KOPT-K1 (cell line): ENCODE data around the gene JAK1.

Experiments
- H3K27ac ChIP-seq: fragments of 200-600 bp; sonication (generic); 2 replicates; pipeline ENCODE4 v1.5.1; 2016; ENCODE audit warnings: antibody characterized with exemption, mild to moderate bottlenecking, low read depth, low read length; ENCODE audit not compliant: poor library complexity, severe bottlenecking
- H3K36me3 ChIP-seq: fragments of 200-600 bp; sonication (generic); 2 replicates; pipeline ENCODE4 v1.5.1; 2017; ENCODE audit warnings: antibody characterized with exemption, mild to moderate bottlenecking, low read length, moderate library complexity; ENCODE audit not compliant: insufficient read depth
- H3K9me3 ChIP-seq: fragments of 200-600 bp; sonication (generic); 2 replicates; pipeline ENCODE4 v1.5.1; 2017; ENCODE audit warnings: antibody characterized with exemption, low read length, mild to moderate bottlenecking; ENCODE audit not compliant: insufficient read depth, poor library complexity, severe bottlenecking

The JAK1 gene

GRCh38 chr1:64866689-64867088, 99.7 kb downstream of the JAK1 start:
- Histone ChIP-seq H3K36me3 (peaks cover 86% of the 10 kb centered on the region), H3K27ac (no peak overlapping the region)

GRCh38 chr1:64865105-64865757, 101.1 kb downstream of the JAK1 start:
- Histone ChIP-seq H3K36me3 (peaks cover 86% of the 10 kb centered on the region), H3K9me3 (no peaks in the 10 kb centered on the region), H3K27ac (no peak overlapping the region)

More at GRCh38 chr1:64866689-64867088, 99.7 kb downstream of the JAK1 start:
- H3K9me3 ChIP-seq = no peaks in the 10 kb centered on the region

GRCh38 chr1:64864018-64864940, 102.1 kb downstream of the JAK1 start:
- H3K9me3 ChIP-seq = no peaks in the 10 kb centered on the region
- H3K36me3 ChIP-seq = peaks cover 86% of the 10 kb centered on the region
- no peak overlapping the region for H3K27ac ChIP-seq

- H3K36me3 ChIP-seq = peaks cover 88% of the 10 kb centered on the region
- H3K27ac ChIP-seq = no peak overlapping the region
These were observed 104.7 kb downstream of the JAK1 start for GRCh38 chr1:64861611-64862010.

GRCh38 chr1:64857347-64857746, 109.0 kb downstream of the JAK1 start:
- H3K36me3 ChIP-seq = peaks cover 91% of the 10 kb centered on the region
- H3K9me3 ChIP-seq = no peaks in the 10 kb centered on the region

More at GRCh38 chr1:64861611-64862010, 104.7 kb downstream of the JAK1 start:
- no peaks in the 10 kb centered on the region for H3K9me3 ChIP-seq

GRCh38 chr1:64856553-64856952, 109.8 kb downstream of the JAK1 start:
- H3K27ac ChIP-seq = no peak overlapping the region
- H3K36me3 ChIP-seq = peaks cover 86% of the 10 kb centered on the region
- H3K9me3 ChIP-seq = no peaks in the 10 kb centered on the region

More at GRCh38 chr1:64857347-64857746, 109.0 kb downstream of the JAK1 start:
- H3K27ac ChIP-seq = no peak overlapping the region

GRCh38 chr1:64855557-64855956, 110.8 kb downstream of the JAK1 start:
- H3K36me3 ChIP-seq = peaks cover 86% of the 10 kb centered on the region
- H3K27ac ChIP-seq = no peak overlapping the region
- H3K9me3 ChIP-seq = no peaks in the 10 kb centered on the region

- Histone ChIP-seq H3K9me3 (no peaks in the 10 kb centered on the region), H3K36me3 (peaks cover 89% of the 10 kb centered on the region), H3K27ac (no peak overlapping the region)
These were observed 111.7 kb downstream of the JAK1 start for GRCh38 chr1:64854674-64855073.

GRCh38 chr1:64851664-64852063, 114.7 kb downstream of the JAK1 start:
- Histone ChIP-seq H3K9me3 (no peaks in the 10 kb centered on the region), H3K36me3 (peaks cover 89% of the 10 kb centered on the region), H3K27ac (no peak overlapping the region)

- peaks cover 89% of the 10 kb centered on the region for H3K36me3 ChIP-seq
- no peaks in the 10 kb centered on the region for H3K9me3 ChIP-seq
- no peak overlapping the region for H3K27ac ChIP-seq
These were observed 115.5 kb downstream of the JAK1 start for GRCh38 chr1:64850846-64851245.

GRCh38 chr1:64849942-64850341, 116.4 kb downstream of the JAK1 start:
- H3K9me3 ChIP-seq = no peaks in the 10 kb centered on the region
- peaks cover 90% of the 10 kb centered on the region for H3K36me3 ChIP-seq
- no peak overlapping the region for H3K27ac ChIP-seq

- H3K36me3 ChIP-seq = peaks cover 90% of the 10 kb centered on the region
- no peaks in the 10 kb centered on the region for H3K9me3 ChIP-seq
These were observed 117.5 kb downstream of the JAK1 start for GRCh38 chr1:64848803-64849202.

GRCh38 chr1:64848136-64848535, 118.2 kb downstream of the JAK1 start:
- Histone ChIP-seq H3K36me3 (peaks cover 89% of the 10 kb centered on the region), H3K27ac (no peak overlapping the region), H3K9me3 (no peaks in the 10 kb centered on the region)

More at GRCh38 chr1:64848803-64849202, 117.5 kb downstream of the JAK1 start:
- no peak overlapping the region for H3K27ac ChIP-seq

GRCh38 chr1:64847666-64848065, 118.7 kb downstream of the JAK1 start:
- H3K36me3 ChIP-seq = peaks cover 89% of the 10 kb centered on the region
- H3K9me3 ChIP-seq = no peaks in the 10 kb centered on the region
- H3K27ac ChIP-seq = no peak overlapping the region

GRCh38 chr1:64846573-64847430, 119.5 kb downstream of the JAK1 start:
- Histone ChIP-seq H3K36me3 (peaks cover 90% of the 10 kb centered on the region), H3K27ac (no peak overlapping the region), H3K9me3 (no peaks in the 10 kb centered on the region)
